Umbilical cord (tissue), 2 donors: ENCODE measurements around the gene ALKBH7. TPM values are rescaled to one million over a fixed set of nuclear protein-coding genes. Genes with fewer than 3 reads are reported as not detected.

Source experiments
- DNase-seq: peaks from one replicate; pipeline ENCODE4 v3.0.0-alpha.2; 2015; ENCODE audit warnings: low spot score
- total RNA-seq: library from RNA; depleted of rRNA; stranded (reverse); fragments of >200 nt; gene quantifications from one replicate; pipeline ENCODE4 v1.2.3, GENCODE V29; 2014; ENCODE audit warnings: low replicate concordance; ENCODE audit not compliant: insufficient read depth

The ALKBH7 gene
- total RNA-seq, 1 donor from 2014 or later = 97.5 TPM

DNA sequence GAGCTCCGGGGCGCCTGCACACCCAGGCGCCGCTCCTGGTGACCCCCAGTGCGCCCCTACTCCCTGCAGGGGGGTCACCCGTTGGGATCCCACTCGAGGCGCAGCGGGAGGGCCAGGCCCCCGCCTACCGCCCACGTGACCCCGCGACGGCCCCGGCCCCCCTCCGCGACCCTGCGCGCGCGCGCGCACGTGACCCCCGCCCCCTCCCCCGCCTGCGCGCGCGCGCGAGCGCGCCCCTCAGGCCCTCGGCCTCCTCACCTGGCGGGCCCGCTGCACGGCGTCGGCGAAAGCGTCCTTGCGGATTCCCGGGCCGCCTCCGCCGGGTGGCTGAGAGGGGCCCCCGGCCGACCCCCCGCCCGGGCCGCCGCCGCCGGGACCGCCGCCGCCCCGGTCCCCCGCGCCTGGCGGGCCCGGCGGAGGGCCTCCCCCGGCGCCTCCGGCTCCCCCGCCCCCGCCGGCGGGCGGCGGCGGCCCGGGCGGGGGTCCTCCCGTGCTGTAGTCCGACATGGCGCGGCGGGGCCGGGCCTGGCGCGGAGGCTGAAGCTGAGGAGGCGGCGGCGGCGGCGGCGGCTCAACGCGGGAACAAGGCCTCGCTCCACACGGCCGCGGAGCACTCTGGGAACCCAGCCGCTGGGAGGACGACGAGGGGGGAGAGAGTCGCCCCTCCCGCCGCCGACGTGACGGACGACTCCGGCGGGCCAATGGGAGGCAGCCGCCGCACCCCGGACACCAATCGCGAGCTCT is 51.8 kb downstream of the ALKBH7 start, which contains the start of gene KHSRP:
Gene KHSRP, minus strand, starts transcription at position 617 of the 744 bp plus-strand sequence. Its CDS starts 110 bp downstream, at position 507.
- DNase-seq = no peak

Other genes starting within 250 kb of the ALKBH7 start
- not detected for gene ACSBG2, start 237.1 kb upstream of the ALKBH7 start, total RNA-seq
- gene MLLT1, start 92.8 kb upstream of the ALKBH7 start, total RNA-seq = 4.3 TPM
- gene ACER1, start 39.2 kb upstream of the ALKBH7 start, total RNA-seq = not detected
- 49.4 TPM for gene CLPP, start 11.3 kb upstream of the ALKBH7 start, total RNA-seq
- gene PSPN, start 3.1 kb downstream of the ALKBH7 start, total RNA-seq = 3.1 TPM
- gene GTF2F1, start 20.4 kb downstream of the ALKBH7 start, total RNA-seq = 29.4 TPM
- gene KHSRP, start 52.0 kb downstream of the ALKBH7 start, total RNA-seq = 42.4 TPM
- gene SLC25A41, start 61.0 kb downstream of the ALKBH7 start, total RNA-seq = not detected
- 26.7 TPM for gene SLC25A23, start 87.0 kb downstream of the ALKBH7 start, total RNA-seq
- 9.1 TPM for gene CRB3, start 91.5 kb downstream of the ALKBH7 start, total RNA-seq
- not detected for gene DENND1C, start 109.0 kb downstream of the ALKBH7 start, total RNA-seq
- gene TUBB4A, start 129.5 kb downstream of the ALKBH7 start, total RNA-seq = not detected
- gene TNFSF9, start 158.2 kb downstream of the ALKBH7 start, total RNA-seq = not detected
- not detected for gene CD70, start 218.4 kb downstream of the ALKBH7 start, total RNA-seq